GM12878 (cell line): ENCODE data around the gene CLIP1.
"Not testable (repeated sequence)": the region's sequence is repeated elsewhere in the genome, so short reads cannot be mapped to it uniquely, and the experiment has no call there.

Experiments
- CTCF ChIP-seq, 3 experiments: IDR thresholded peaks in 2 of 3; conservative IDR thresholded peaks in 1 of 3; 2 replicates each; pipeline ENCODE4 v1.5.1; 2011; ENCODE audit warnings: low read depth in 3 of 3, low read length in 3 of 3, mild to moderate bottlenecking in 3 of 3, control low read depth in 2 of 3, moderate library complexity in 2 of 3, inconsistent platforms in 1 of 3, mixed read lengths in 1 of 3; ENCODE audit not compliant: control insufficient read depth in 2 of 3, insufficient read depth in 1 of 3; ENCODE audit errors: extremely low read depth in 1 of 3
- JUND ChIP-seq: IDR thresholded peaks from 2 replicates; pipeline ENCODE4 v1.6.1; 2012; ENCODE audit warnings: low read depth, mild to moderate bottlenecking, low read length, improper control_type of control experiment, moderate library complexity
- POLR2AphosphoS5 ChIP-seq: IDR thresholded peaks from 2 replicates; pipeline ENCODE4 v1.6.1; 2011; ENCODE audit warnings: mild to moderate bottlenecking, low read length, inconsistent platforms

DNA sequence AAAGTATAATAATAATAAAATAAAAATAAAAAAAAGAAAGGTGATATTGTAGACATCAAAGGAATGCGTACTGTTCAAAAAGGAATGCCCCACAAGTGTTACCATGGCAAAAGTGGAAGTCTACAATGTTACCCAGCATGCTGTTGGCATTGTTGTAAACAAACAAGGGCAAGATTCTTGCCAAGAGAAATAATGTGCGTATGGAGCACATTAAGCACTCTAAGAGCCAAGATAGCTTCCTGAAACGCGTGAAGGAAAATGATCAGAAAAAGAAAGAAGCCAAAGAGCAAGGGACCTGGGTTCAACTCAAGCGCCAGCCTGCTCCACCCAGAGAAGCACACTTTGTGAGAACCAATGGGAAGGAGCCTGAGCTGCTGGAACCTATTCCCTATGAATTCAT lies 57.2 kb downstream of the CLIP1 start:
- TF ChIP-seq JUND; CTCF (IDR thresholded peaks at IDR 0.05 in 2 of 3, conservative IDR thresholded peaks at IDR 0.05 in 1 of 3; ENCODE audit: control insufficient read depth in 2 of 3, extremely low read depth in 1 of 3, insufficient read depth in 1 of 3, low read depth in 3 of 3, low read length in 3 of 3); POLR2AphosphoS5: not testable (repeated sequence)
